Keratinocyte (primary cell): ENCODE results near the gene ACOT7.

Source experiments
- EZH2 ChIP-seq: IDR thresholded peaks from one replicate; pipeline ENCODE4 v1.6.1; 2012; ENCODE audit warnings: inconsistent platforms, mild to moderate bottlenecking, low read length, moderate library complexity
- TF ChIP-seq, protein P1 (sequence below), 3 experiments: IDR thresholded peaks in 1 of 3; conservative IDR thresholded peaks in 1 of 3; optimal IDR thresholded peaks in 1 of 3; 2 replicates in 2 of 3; 3 replicates in 1 of 3; pipeline versions ENCODE3 to v1.5.1; 2011; ENCODE audit warnings: low read length in 3 of 3, mild to moderate bottlenecking in 3 of 3, moderate library complexity in 2 of 3, control low read depth in 1 of 3, inconsistent platforms in 1 of 3; ENCODE audit not compliant: insufficient read depth in 2 of 3; ENCODE audit errors: extremely low read depth in 1 of 3

DNA sequence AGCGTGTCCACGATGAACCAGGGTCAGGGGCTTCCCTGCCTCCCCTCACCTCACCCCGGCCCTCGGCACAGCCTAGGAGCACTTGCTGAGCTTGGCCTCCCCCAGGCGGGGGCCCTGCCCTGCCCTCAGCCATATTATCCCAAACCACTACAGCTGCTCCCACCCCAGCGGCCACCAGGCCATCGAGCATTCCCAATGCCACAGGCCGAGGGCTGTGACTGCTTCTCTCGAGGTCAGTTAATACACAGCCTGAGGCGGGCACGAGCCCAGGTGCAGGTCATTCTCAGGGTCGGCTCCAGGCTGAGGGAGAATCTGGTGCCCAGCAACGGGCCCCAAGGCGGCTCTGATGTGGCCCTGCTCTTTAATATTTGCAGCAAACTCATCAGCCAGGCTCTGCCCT is 124.3 kb downstream of the ACOT7 start:
- TF ChIP-seq, protein P1, sequence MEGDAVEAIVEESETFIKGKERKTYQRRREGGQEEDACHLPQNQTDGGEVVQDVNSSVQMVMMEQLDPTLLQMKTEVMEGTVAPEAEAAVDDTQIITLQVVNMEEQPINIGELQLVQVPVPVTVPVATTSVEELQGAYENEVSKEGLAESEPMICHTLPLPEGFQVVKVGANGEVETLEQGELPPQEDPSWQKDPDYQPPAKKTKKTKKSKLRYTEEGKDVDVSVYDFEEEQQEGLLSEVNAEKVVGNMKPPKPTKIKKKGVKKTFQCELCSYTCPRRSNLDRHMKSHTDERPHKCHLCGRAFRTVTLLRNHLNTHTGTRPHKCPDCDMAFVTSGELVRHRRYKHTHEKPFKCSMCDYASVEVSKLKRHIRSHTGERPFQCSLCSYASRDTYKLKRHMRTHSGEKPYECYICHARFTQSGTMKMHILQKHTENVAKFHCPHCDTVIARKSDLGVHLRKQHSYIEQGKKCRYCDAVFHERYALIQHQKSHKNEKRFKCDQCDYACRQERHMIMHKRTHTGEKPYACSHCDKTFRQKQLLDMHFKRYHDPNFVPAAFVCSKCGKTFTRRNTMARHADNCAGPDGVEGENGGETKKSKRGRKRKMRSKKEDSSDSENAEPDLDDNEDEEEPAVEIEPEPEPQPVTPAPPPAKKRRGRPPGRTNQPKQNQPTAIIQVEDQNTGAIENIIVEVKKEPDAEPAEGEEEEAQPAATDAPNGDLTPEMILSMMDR (optimal IDR thresholded peaks at IDR 0.05 in 1 of 3, IDR thresholded peaks at IDR 0.05 in 1 of 3, conservative IDR thresholded peaks at IDR 0.05 in 1 of 3; ENCODE audit: extremely low read depth in 1 of 3, insufficient read depth in 2 of 3, low read length in 3 of 3): no peak
- no peak for TF ChIP-seq EZH2
